ENCODE data around the gene SERPINA10.
"Not testable (repeated sequence)": the region's sequence is repeated elsewhere in the genome, so short reads cannot be mapped to it uniquely, and the experiment has no call there.

Gene SERPINA10

DNA sequence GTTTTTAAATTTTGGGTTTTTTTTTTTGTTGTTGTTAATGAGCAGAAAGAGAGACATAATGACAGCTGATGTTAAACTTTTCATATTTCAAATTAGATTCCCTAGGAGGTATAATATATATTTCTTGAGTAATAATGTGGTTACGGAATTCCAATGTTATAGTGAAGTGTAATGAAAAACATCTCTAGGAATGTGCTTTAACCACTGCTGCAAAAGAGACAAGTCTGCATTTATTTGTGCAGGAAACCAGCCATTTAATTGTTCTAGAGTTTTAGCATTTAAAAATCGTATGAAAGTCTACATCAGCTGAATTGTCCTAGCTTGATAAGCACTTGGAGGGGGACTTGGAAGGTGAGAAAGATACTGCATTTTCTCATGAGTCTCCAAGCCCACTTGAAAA, 14.3 kb downstream of the SERPINA10 start:
- Histone ChIP-seq H3K27me3 (ENCODE audit: insufficient read depth, poor library complexity, severe bottlenecking) (no peaks in the 10 kb centered on the region), H3K9me3 (ENCODE audit: severe bottlenecking) (no peaks in the 10 kb centered on the region), H3K4me1 (ENCODE audit: insufficient read depth, poor library complexity, severe bottlenecking) (no peaks in the 10 kb centered on the region), H3K4me3 (ENCODE audit: severe bottlenecking) (no peak overlapping the region), H3K36me3 (ENCODE audit: low read depth) (no peaks in the 10 kb centered on the region), H3K27ac (ENCODE audit: poor library complexity, severe bottlenecking) (no peak overlapping the region)
- DNase-seq (ENCODE audit: low spot score) = no peak
- no peak for ATAC-seq (ENCODE audit: low read depth)
- TF ChIP-seq, protein P1, sequence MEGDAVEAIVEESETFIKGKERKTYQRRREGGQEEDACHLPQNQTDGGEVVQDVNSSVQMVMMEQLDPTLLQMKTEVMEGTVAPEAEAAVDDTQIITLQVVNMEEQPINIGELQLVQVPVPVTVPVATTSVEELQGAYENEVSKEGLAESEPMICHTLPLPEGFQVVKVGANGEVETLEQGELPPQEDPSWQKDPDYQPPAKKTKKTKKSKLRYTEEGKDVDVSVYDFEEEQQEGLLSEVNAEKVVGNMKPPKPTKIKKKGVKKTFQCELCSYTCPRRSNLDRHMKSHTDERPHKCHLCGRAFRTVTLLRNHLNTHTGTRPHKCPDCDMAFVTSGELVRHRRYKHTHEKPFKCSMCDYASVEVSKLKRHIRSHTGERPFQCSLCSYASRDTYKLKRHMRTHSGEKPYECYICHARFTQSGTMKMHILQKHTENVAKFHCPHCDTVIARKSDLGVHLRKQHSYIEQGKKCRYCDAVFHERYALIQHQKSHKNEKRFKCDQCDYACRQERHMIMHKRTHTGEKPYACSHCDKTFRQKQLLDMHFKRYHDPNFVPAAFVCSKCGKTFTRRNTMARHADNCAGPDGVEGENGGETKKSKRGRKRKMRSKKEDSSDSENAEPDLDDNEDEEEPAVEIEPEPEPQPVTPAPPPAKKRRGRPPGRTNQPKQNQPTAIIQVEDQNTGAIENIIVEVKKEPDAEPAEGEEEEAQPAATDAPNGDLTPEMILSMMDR (IDR thresholded peaks at IDR 0.05; ENCODE audit: poor library complexity, severe bottlenecking) = no peak

DNA sequence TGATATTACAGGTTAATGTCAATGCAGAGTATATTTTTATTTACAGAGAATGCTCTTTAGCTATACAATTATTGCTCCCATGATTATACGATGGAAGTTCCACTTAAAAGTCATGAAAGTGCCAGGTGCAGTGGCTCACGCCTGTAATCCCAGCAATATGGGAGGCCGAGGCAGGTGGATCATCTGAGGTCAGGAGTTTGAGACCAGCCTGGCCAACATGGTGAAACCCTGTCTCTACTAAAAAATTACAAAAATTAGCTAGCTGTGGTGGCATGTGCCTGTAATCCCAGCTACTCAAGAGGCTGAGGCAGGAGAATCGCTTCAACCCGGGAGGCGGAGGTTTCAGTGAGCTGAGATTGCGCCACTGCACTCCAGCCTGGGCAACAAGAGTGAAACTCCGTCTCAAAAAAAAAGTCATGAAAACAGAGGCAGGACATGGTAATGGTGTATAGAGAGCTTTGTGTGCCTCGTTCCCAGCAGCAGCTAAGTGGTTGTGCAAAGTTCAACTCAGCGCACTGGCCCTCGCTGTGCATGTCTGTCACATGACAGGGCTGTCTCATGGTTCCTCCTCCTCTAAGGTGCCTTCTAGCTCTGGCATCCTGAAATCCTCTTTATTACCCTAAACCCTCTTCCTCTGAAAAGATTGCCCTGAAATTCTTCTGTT, 16.0 kb downstream of the SERPINA10 start:
- not testable (repeated sequence) for H3K4me3 ChIP-seq (ENCODE audit: severe bottlenecking); DNase-seq (ENCODE audit: low spot score); H3K4me1 ChIP-seq (ENCODE audit: insufficient read depth, poor library complexity, severe bottlenecking); H3K27me3 ChIP-seq (ENCODE audit: insufficient read depth, poor library complexity, severe bottlenecking); H3K36me3 ChIP-seq (ENCODE audit: low read depth); ATAC-seq (ENCODE audit: low read depth); H3K27ac ChIP-seq (ENCODE audit: poor library complexity, severe bottlenecking); H3K9me3 ChIP-seq (ENCODE audit: severe bottlenecking)

DNA sequence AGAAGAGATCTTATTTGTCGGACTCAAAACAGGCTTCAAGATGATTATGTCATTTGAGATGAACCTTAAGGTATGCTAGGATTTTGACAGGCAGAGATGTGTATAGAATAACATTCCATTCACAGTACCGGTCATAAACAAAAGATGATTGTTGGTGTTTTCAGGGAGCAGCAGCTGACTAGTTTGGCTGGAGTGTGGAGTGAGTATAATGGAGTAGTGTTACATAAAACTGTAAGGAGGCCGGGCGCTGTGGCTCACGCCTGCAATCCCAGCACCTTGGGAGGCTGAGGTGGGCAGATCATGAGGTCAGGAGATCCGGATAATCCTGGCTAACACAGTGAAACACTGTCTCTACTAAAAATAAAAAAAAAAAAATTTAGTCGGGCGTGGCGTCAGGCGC, 23.9 kb downstream of the SERPINA10 start:
- Histone ChIP-seq H3K4me1 (ENCODE audit: insufficient read depth, poor library complexity, severe bottlenecking) (no peaks in the 10 kb centered on the region), H3K27me3 (ENCODE audit: insufficient read depth, poor library complexity, severe bottlenecking) (no peaks in the 10 kb centered on the region), H3K36me3 (ENCODE audit: low read depth) (peaks cover 28% of the 10 kb centered on the region), H3K27ac (ENCODE audit: poor library complexity, severe bottlenecking) (no peak overlapping the region), H3K4me3 (ENCODE audit: severe bottlenecking) (no peak overlapping the region), H3K9me3 (ENCODE audit: severe bottlenecking) (no peaks in the 10 kb centered on the region)
- TF ChIP-seq, protein P1 (IDR thresholded peaks at IDR 0.05; ENCODE audit: poor library complexity, severe bottlenecking) = no peak
- ATAC-seq (ENCODE audit: low read depth) (peak; percentile 60; the same call in 2 of the 3 replicates), DNase-seq (ENCODE audit: low spot score) (no peak)

DNA sequence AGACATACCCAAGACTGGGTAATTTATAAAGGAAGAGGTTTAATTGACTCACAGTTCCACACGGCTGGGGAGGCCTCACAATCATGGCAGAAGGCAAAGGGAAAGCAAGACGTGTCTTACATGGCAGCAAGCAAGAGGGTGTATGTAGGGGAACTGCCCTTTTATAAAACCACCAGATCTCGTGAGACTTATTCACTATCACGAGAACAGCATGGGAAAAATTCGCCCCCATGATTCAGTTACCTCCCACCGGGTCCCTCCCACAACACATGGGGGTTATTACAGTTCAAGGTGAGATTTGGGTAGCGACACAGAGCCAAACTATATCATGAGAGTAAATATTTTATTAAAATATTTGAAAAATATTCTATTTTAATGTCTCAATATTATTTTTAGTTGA, 24.5 kb downstream of the SERPINA10 start:
- H3K27me3 ChIP-seq (ENCODE audit: insufficient read depth, poor library complexity, severe bottlenecking); ATAC-seq (ENCODE audit: low read depth); H3K4me1 ChIP-seq (ENCODE audit: insufficient read depth, poor library complexity, severe bottlenecking); DNase-seq (ENCODE audit: low spot score); H3K27ac ChIP-seq (ENCODE audit: poor library complexity, severe bottlenecking); H3K4me3 ChIP-seq (ENCODE audit: severe bottlenecking); H3K9me3 ChIP-seq (ENCODE audit: severe bottlenecking): not testable (repeated sequence)
- H3K36me3 ChIP-seq (ENCODE audit: low read depth) = peaks cover 29% of the 10 kb centered on the region

GRCh38 chr14:94267352-94267751, 25.7 kb downstream of the SERPINA10 start:
- no peaks in the 10 kb centered on the region for H3K9me3 ChIP-seq (ENCODE audit: severe bottlenecking)
- H3K36me3 ChIP-seq (ENCODE audit: low read depth) = peaks cover 39% of the 10 kb centered on the region
- H3K27me3 ChIP-seq (ENCODE audit: insufficient read depth, poor library complexity, severe bottlenecking) = no peaks in the 10 kb centered on the region
- ATAC-seq (ENCODE audit: low read depth) (no peak), DNase-seq (ENCODE audit: low spot score) (no peak)
- no peak overlapping the region for H3K4me3 ChIP-seq (ENCODE audit: severe bottlenecking)
- TF ChIP-seq, protein P1 (IDR thresholded peaks at IDR 0.05; ENCODE audit: poor library complexity, severe bottlenecking) = no peak
- H3K27ac ChIP-seq (ENCODE audit: poor library complexity, severe bottlenecking) = no peak overlapping the region
- H3K4me1 ChIP-seq (ENCODE audit: insufficient read depth, poor library complexity, severe bottlenecking) = no peaks in the 10 kb centered on the region

- not testable (repeated sequence) for H3K4me1 ChIP-seq (ENCODE audit: insufficient read depth, poor library complexity, severe bottlenecking); H3K27me3 ChIP-seq (ENCODE audit: insufficient read depth, poor library complexity, severe bottlenecking); DNase-seq (ENCODE audit: low spot score); H3K9me3 ChIP-seq (ENCODE audit: severe bottlenecking); ATAC-seq (ENCODE audit: low read depth); H3K27ac ChIP-seq (ENCODE audit: poor library complexity, severe bottlenecking); H3K4me3 ChIP-seq (ENCODE audit: severe bottlenecking)
- peaks cover 48% of the 10 kb centered on the region for H3K36me3 ChIP-seq (ENCODE audit: low read depth)
These were observed 28.9 kb downstream of the SERPINA10 start for GRCh38 chr14:94264195-94264594.
